Tibial artery (tissue), 4 donors: ENCODE data around the gene OR2AG2.

ENCODE experiments used
- DNase-seq, 2 donors: peaks; one replicate each; pipeline ENCODE4 v3.0.0-alpha.2; 2019
- H3K27ac ChIP-seq, 2 donors: fragments of 200-600 bp; sonication (generic) in 1 of 2; 1 replicate in 1 of 2; 2 replicates in 1 of 2; pipeline ENCODE4 v1.5.1; 2018 to 2019; ENCODE audit warnings: mild to moderate bottlenecking in 1 of 2
- H3K27me3 ChIP-seq, 2 donors: fragments of 200-600 bp; sonication (generic) in 1 of 2; one replicate each; pipeline versions ENCODE4 v1.5.1 to v1.6.0; 2016 to 2019
- H3K36me3 ChIP-seq, 3 donors: fragments of 200-600 bp; sonication (generic) in 2 of 3; one replicate each; pipeline ENCODE4 v1.5.1; 2016 to 2019; ENCODE audit warnings: mild to moderate bottlenecking in 2 of 3
- H3K4me1 ChIP-seq, 4 donors: fragments of 200-600 bp; sonication (generic) in 2 of 4; 1 replicate in 3 of 4; 2 replicates in 1 of 4; pipeline ENCODE4 v1.5.1; 2016 to 2019
- H3K4me3 ChIP-seq, 2 donors: fragments of 200-600 bp; sonication (generic) in 1 of 2; 1 replicate in 1 of 2; 2 replicates in 1 of 2; pipeline ENCODE4 v1.5.1; 2018 to 2019; ENCODE audit warnings: mild to moderate bottlenecking in 2 of 2
- H3K9me3 ChIP-seq, 3 donors: fragments of 200-600 bp; sonication (generic) in 1 of 3; one replicate each; pipeline ENCODE4 v1.5.1; 2016 to 2019
- intact Hi-C: fragments of 100-400 bp; cut with DNase I; formaldehyde crosslinking; loops from one replicate; pipeline ENCODE4 v1.15.0; 2023; ENCODE audit warnings: low total_unique reads
- TF ChIP-seq, protein P1 (sequence below), 2 experiments: fragments of 200-600 bp in 1 of 2; fragments of 450-650 bp in 1 of 2; IDR thresholded peaks; one replicate each; pipeline ENCODE4 v1.5.1; 2017 to 2019; ENCODE audit warnings: antibody characterized with exemption in 2 of 2, mild to moderate bottlenecking in 1 of 2, moderate library complexity in 1 of 2

OR2AG2 gene

DNA sequence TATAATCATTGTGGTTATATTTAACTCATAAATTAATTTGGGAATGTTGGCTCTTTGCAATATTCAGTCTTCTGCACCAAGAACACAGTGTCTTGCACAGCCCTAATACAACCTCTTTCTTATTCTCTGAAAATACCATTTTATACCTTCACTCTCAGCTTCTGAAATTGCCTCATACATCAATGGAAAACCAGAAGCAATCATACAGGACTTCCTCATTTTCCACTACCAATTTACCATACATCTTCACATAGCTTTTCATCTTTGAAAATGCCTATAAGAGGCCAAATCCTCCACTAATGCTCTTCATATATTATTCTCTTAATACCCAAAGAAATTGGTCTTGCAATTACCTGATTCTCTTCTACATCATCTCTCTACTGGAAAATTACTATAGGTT is 6.7 kb upstream of the OR2AG2 start:
- H3K27ac ChIP-seq: no peak overlapping the region
- intact Hi-C loops: no loop called here
- H3K9me3 ChIP-seq: no peaks in the 10 kb centered on the region
- H3K4me3 ChIP-seq: no peak overlapping the region
- H3K4me1 ChIP-seq: no peaks in the 10 kb centered on the region
- H3K36me3 ChIP-seq: no peaks in the 10 kb centered on the region
- TF ChIP-seq, protein P1, sequence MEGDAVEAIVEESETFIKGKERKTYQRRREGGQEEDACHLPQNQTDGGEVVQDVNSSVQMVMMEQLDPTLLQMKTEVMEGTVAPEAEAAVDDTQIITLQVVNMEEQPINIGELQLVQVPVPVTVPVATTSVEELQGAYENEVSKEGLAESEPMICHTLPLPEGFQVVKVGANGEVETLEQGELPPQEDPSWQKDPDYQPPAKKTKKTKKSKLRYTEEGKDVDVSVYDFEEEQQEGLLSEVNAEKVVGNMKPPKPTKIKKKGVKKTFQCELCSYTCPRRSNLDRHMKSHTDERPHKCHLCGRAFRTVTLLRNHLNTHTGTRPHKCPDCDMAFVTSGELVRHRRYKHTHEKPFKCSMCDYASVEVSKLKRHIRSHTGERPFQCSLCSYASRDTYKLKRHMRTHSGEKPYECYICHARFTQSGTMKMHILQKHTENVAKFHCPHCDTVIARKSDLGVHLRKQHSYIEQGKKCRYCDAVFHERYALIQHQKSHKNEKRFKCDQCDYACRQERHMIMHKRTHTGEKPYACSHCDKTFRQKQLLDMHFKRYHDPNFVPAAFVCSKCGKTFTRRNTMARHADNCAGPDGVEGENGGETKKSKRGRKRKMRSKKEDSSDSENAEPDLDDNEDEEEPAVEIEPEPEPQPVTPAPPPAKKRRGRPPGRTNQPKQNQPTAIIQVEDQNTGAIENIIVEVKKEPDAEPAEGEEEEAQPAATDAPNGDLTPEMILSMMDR (IDR thresholded peaks at IDR 0.05): no peak
- no peak for DNase-seq
- no peaks in the 10 kb centered on the region for H3K27me3 ChIP-seq

DNA sequence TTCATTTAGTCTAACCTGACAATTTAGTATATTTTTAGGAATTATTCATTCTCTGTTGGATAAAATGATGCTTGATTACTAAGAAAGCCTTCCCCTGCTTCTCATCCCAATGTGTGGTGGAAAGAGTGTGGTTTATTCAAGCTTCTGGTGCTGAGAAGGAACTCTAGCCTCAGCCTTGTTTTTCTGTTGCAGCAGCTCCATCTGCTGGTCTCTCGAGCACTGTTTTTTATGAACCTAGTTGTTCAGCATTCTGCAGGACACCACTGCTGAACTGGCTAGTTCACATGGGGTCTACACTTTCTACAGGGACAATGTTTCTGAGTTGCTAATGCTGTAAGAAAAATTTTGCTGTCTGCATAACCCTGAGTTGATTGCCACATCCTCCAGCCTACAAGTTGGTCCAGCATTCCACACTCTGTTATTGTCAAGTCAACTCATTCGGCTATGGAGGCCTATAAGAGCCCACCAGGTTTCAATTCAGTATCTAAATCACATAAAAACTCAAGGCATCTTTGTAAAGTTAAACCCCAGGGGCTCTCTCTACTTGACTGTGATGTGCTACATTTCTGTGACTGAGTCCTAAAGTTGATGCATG is 14.3 kb downstream of the OR2AG2 start:
- Histone ChIP-seq H3K4me3 (no peak overlapping the region), H3K4me1 (no peaks in the 10 kb centered on the region), H3K36me3 (no peaks in the 10 kb centered on the region), H3K27me3 (no peaks in the 10 kb centered on the region), H3K9me3 (peaks cover 0 to 3% (median 0%) of the 10 kb centered on the region in 3 donors), H3K27ac (no peak overlapping the region)
- DNase-seq: peak in 1 of 2 donors; percentile 34
- intact Hi-C loops: no loop called here
- TF ChIP-seq, protein P1 (IDR thresholded peaks at IDR 0.05): peak; percentile 29 to 36

DNA sequence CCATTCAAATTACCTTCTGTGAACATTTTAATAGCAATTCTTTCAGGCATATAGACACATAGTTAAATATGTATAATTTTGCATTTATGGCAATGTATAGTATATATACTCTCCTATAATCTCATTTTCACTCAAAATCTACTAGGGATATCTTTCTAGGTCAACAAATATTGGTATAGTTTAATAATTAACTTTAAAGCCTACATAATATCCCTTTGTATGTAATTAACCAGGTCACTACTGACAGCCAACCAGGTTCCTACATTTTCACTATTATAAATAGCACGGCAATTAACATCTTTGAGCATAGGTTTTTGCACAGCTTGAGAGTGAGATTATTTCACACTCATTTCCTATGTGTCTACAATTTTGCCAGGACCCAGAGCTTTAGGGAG is 15.8 kb downstream of the OR2AG2 start:
- H3K9me3 ChIP-seq: no peaks in the 10 kb centered on the region
- H3K4me3 ChIP-seq: no peak overlapping the region
- no peaks in the 10 kb centered on the region for H3K27me3 ChIP-seq
- intact Hi-C loops: no loop called here
- H3K36me3 ChIP-seq: no peaks in the 10 kb centered on the region
- H3K4me1 ChIP-seq: no peaks in the 10 kb centered on the region
- DNase-seq: no peak
- H3K27ac ChIP-seq: no peak overlapping the region
- TF ChIP-seq, protein P1 (IDR thresholded peaks at IDR 0.05): no peak

DNA sequence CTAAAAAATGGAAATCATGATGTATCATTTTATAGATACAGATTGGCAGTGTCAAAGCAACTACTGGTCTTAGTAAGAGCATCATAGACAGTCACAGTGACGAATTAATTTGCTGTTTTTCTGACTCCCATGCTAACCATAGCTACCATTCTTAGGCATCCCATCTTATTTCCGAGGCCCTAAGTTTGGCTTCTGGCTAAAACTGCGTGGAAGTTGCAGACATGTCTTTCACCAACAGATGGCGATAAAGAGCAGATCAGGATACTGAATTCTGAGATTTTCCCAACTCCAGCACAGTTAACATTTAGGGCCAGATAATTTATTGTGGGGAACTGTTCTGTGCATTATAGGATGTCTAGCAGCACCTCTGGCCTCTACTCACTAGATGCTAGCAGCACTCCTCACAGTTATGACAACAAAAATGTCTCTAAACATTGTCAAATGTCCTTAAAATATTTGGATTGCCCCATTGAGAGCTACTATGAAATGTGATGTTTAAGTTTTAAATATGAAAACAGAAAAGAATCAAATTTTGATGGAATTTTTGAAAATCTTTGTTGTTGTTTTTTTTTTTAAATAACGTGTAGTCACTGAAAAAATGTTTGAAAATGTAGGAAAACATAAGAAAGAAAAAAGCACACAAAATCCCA is 16.3 kb downstream of the OR2AG2 start:
- Histone ChIP-seq H3K9me3 (no peaks in the 10 kb centered on the region), H3K4me3 (no peak overlapping the region), H3K36me3 (no peaks in the 10 kb centered on the region), H3K27me3 (no peaks in the 10 kb centered on the region), H3K4me1 (no peaks in the 10 kb centered on the region), H3K27ac (no peak overlapping the region)
- intact Hi-C loops: no loop called here
- TF ChIP-seq, protein P1 (IDR thresholded peaks at IDR 0.05): peak; percentile 63 to 81
- no peak for DNase-seq

DNA sequence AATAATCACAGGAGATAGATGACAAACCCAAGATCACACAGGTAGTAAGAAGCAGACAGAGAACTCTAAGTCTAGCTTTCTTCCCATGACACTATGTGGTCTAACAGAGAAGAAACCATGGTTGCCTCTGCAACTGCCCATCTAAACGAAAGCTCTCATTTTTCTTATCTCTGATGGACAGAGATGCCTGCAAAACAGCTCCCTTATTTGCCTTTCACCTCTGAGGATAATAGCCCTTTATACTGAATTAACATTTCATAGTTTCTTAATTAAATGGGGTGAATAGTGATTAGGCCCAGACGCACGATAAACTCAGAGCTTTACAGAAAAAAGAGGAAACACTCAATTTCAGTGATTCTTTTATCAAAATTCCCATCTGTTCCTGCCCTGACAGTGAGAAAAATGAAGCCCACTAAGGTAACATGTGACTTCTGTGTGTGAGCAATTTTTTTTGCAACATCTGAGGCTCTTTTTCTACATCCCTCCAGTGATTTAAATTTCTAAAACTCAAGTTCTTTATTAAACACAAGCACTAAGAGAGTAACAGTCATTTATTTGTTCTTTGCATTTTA is 24.6 kb downstream of the OR2AG2 start:
- H3K36me3 ChIP-seq: no peaks in the 10 kb centered on the region
- DNase-seq: no peak
- no peaks in the 10 kb centered on the region for H3K4me1 ChIP-seq
- no peaks in the 10 kb centered on the region for H3K9me3 ChIP-seq
- TF ChIP-seq, protein P1 (IDR thresholded peaks at IDR 0.05): no peak
- no peak overlapping the region for H3K4me3 ChIP-seq
- H3K27me3 ChIP-seq: no peaks in the 10 kb centered on the region
- no peak overlapping the region for H3K27ac ChIP-seq
- intact Hi-C loops: no loop called here
